Effector memory CD8-positive, alpha-beta T cell (primary cell): ENCODE results near the gene HSPB7.

Source experiments
- ATAC-seq: fragments of 150-1000 bp; cut with Tn5 transposase; replicated peaks from 2 replicates; pipeline ENCODE4 v1.10.0; 2021; ENCODE audit warnings: mild to moderate bottlenecking, moderate library complexity
- DNase-seq, 3 experiments: peaks; one replicate each; pipeline ENCODE4 v3.0.0; 2021
- H3K27ac Mint-ChIP-seq, 2 donors: one replicate each; pipeline ENCODE4 v1.8.0; 2022; ENCODE audit warnings: mild to moderate bottlenecking in 2 of 2, mixed read lengths in 2 of 2, moderate library complexity in 2 of 2
- H3K27me3 Mint-ChIP-seq, 2 donors: one replicate each; pipeline ENCODE4 v1.8.0; 2022; ENCODE audit warnings: mixed read lengths in 2 of 2
- H3K36me3 Mint-ChIP-seq: one replicate; pipeline ENCODE4 v1.8.0; 2022; ENCODE audit warnings: mild to moderate bottlenecking, moderate library complexity, mixed read lengths; ENCODE audit not compliant: insufficient read depth
- H3K4me1 Mint-ChIP-seq, 2 donors: one replicate each; pipeline ENCODE4 v1.8.0; 2022; ENCODE audit warnings: low read depth in 2 of 2, mixed read lengths in 2 of 2
- H3K4me3 Mint-ChIP-seq, 2 donors: one replicate each; pipeline ENCODE4 v1.8.0; 2022; ENCODE audit warnings: mild to moderate bottlenecking in 2 of 2, mixed read lengths in 2 of 2, moderate library complexity in 2 of 2
- H3K9me3 Mint-ChIP-seq, 2 donors: one replicate each; pipeline ENCODE4 v1.8.0; 2022; ENCODE audit warnings: mixed read lengths in 2 of 2

Gene HSPB7

GRCh38 chr1:16014509-16015482 lies 3.0 kb downstream of the HSPB7 start:
- DNase-seq (no peak), ATAC-seq (no peak)
- Mint-ChIP-seq H3K36me3 (no peaks in the 10 kb centered on the region), H3K27me3 (peaks cover 33 to 53% of the 10 kb centered on the region in 2 donors), H3K27ac (peak overlapping the region in 1 of 2 donors; percentile 41), H3K4me1 (peaks cover 4 to 5% of the 10 kb centered on the region in 2 donors), H3K9me3 (no peaks in the 10 kb centered on the region), H3K4me3 (no peak overlapping the region)

DNA sequence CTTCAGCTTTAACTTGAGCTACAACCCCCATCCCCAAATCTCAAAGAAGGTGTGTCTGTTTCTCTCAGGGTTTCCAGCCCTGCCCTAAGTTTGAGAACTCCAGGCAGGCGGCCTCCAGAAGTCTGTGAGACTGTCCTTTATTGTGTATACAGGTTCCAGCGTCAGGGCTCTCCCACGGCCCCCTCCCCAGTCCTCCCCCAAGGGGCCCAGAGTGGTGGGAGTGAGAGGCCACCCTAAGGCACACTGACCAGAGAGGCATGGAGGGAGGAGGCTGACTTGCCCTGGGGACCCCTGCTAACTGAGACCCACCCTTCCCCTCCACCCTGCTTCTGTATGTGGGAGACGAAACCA lies 4.0 kb downstream of the HSPB7 start:
- no peaks in the 10 kb centered on the region for H3K9me3 Mint-ChIP-seq
- no peaks in the 10 kb centered on the region for H3K36me3 Mint-ChIP-seq
- H3K27ac Mint-ChIP-seq = peak overlapping the region in 1 of 2 donors; percentile 64
- peaks cover 4 to 5% of the 10 kb centered on the region in 2 donors for H3K4me1 Mint-ChIP-seq
- H3K4me3 Mint-ChIP-seq = no peak overlapping the region
- ATAC-seq = no peak
- no peak for DNase-seq
- H3K27me3 Mint-ChIP-seq = peaks cover 33 to 50% of the 10 kb centered on the region in 2 donors

- Mint-ChIP-seq H3K4me1 (peaks cover 4 to 5% of the 10 kb centered on the region in 2 donors), H3K36me3 (no peaks in the 10 kb centered on the region), H3K27me3 (peaks cover 33 to 50% of the 10 kb centered on the region in 2 donors), H3K27ac (peak overlapping the region in 1 of 2 donors; percentile 64), H3K4me3 (no peak overlapping the region), H3K9me3 (no peaks in the 10 kb centered on the region)
- ATAC-seq = peak; percentile 58
- DNase-seq = no peak
Measured at GRCh38 chr1:16013220-16013907, 4.5 kb downstream of the HSPB7 start.

- H3K4me3 Mint-ChIP-seq = peak overlapping the region in 1 of 2 donors; percentile 36
- ATAC-seq (peak; percentile 51), DNase-seq (no peak)
- no peaks in the 10 kb centered on the region for H3K36me3 Mint-ChIP-seq
- no peak overlapping the region for H3K27ac Mint-ChIP-seq
- peaks cover 4 to 5% of the 10 kb centered on the region in 2 donors for H3K4me1 Mint-ChIP-seq
- H3K9me3 Mint-ChIP-seq = no peaks in the 10 kb centered on the region
- peaks cover 33 to 50% of the 10 kb centered on the region in 2 donors for H3K27me3 Mint-ChIP-seq
Measured at GRCh38 chr1:16012590-16013219, 5.1 kb downstream of the HSPB7 start.

DNA sequence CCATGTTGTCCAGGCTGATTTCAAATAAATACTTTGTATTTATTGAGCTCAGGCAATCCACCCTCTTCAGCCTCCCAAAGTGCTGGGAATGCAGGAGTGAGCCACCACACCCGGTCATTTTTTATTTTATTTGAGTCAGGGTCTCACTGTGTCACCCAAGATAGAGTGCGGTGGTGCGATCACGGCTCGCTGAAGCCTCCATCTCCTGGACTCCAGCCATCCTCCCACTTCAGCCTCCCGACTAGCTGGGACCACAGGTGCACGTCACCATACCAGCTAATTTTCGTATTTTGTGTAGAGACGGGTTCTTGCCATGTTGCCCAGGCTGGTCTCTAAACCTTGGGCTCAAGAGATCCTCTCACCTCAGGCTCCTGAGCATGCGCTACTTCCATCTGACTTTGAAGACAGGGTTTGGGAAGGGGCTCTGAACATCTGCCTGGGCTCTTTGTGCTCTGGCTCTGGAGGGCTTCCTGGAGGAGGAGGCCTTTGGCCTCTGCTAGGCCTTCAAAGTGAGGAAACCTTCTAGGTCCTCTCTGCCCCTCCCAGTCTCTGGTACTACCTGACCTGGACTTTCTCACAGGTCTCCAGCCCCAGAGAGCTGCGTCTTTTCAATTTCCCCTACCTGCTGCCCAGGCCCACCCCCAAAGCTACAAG lies 5.8 kb downstream of the HSPB7 start:
- Mint-ChIP-seq H3K27me3 (peaks cover 33 to 50% of the 10 kb centered on the region in 2 donors), H3K27ac (no peak overlapping the region), H3K9me3 (no peaks in the 10 kb centered on the region), H3K4me3 (peak overlapping the region in 1 of 2 donors; percentile 36), H3K36me3 (no peaks in the 10 kb centered on the region), H3K4me1 (peaks cover 4 to 5% of the 10 kb centered on the region in 2 donors)
- no peak for DNase-seq
- ATAC-seq = no peak

- H3K27ac Mint-ChIP-seq = no peak overlapping the region
- peaks cover 31 to 55% of the 10 kb centered on the region in 2 donors for H3K27me3 Mint-ChIP-seq
- ATAC-seq (no peak), DNase-seq (no peak)
- no peak overlapping the region for H3K4me3 Mint-ChIP-seq
- H3K36me3 Mint-ChIP-seq = no peaks in the 10 kb centered on the region
- peaks cover 6 to 9% of the 10 kb centered on the region in 2 donors for H3K4me1 Mint-ChIP-seq
- no peaks in the 10 kb centered on the region for H3K9me3 Mint-ChIP-seq
Measured at GRCh38 chr1:16010837-16011236, 7.0 kb downstream of the HSPB7 start.

DNA sequence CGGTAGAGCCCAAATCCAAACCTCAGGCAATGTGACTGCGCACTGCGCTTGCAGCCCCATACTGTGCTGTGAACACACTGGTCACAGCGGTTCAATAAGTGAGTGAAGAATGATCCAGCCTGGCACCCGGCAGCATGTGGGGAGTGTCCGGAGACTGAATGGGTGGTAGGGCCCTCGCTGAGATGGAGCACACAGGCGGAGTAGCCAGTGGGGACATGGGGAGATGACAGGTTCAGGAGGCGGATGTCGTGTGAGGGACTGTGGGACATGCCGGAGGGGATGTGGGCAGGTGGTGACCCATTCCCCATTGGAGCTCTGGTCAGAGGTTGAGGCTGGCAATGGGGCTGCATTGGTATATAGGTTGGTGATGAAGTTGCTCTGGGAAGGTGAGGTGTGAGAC lies 8.2 kb downstream of the HSPB7 start:
- no peak for DNase-seq
- no peak for ATAC-seq
- Mint-ChIP-seq H3K27me3 (peaks cover 19 to 44% of the 10 kb centered on the region in 2 donors), H3K4me3 (no peak overlapping the region), H3K9me3 (no peaks in the 10 kb centered on the region), H3K4me1 (peaks cover 6 to 9% of the 10 kb centered on the region in 2 donors), H3K36me3 (no peaks in the 10 kb centered on the region), H3K27ac (no peak overlapping the region)

DNA sequence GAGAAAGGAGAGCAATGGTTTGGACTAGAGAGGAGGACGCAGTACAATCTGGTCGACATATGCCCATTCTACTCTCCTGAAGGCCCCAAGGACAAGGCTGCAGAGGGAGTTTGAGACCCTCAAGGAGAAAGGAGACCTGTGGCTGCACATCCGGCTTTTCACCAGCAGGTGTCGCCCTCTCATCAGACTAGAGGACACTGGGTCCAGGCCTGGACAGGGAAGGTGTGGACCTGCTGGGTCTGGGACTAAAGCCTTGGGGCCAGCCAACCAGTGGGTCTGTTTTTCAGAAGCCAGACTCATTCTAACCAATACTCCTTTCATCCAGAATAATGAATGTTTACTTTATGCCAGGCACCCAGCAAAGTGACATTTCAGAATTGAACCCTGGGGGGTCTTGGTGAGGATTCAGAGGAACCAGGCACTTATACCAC lies 8.8 kb downstream of the HSPB7 start:
- H3K4me1 Mint-ChIP-seq = peaks cover 4 to 9% of the 10 kb centered on the region in 2 donors
- peak; percentile 71 to 78 (median 75) for DNase-seq
- no peaks in the 10 kb centered on the region for H3K9me3 Mint-ChIP-seq
- ATAC-seq = peak; percentile 59
- H3K4me3 Mint-ChIP-seq = no peak overlapping the region
- H3K27me3 Mint-ChIP-seq = peaks cover 13 to 37% of the 10 kb centered on the region in 2 donors
- H3K27ac Mint-ChIP-seq = no peak overlapping the region
- no peaks in the 10 kb centered on the region for H3K36me3 Mint-ChIP-seq

GRCh38 chr1:16007671-16008341 lies 10.0 kb downstream of the HSPB7 start:
- DNase-seq = no peak
- H3K36me3 Mint-ChIP-seq = no peaks in the 10 kb centered on the region
- H3K27ac Mint-ChIP-seq = no peak overlapping the region
- H3K27me3 Mint-ChIP-seq = peaks cover 6 to 28% of the 10 kb centered on the region in 2 donors
- peaks cover 3 to 9% of the 10 kb centered on the region in 2 donors for H3K4me1 Mint-ChIP-seq
- no peak for ATAC-seq
- no peaks in the 10 kb centered on the region for H3K9me3 Mint-ChIP-seq
- H3K4me3 Mint-ChIP-seq = no peak overlapping the region

GRCh38 chr1:16006552-16007485 lies 11.0 kb downstream of the HSPB7 start:
- DNase-seq (no peak), ATAC-seq (peak; percentile 49)
- no peaks in the 10 kb centered on the region for H3K36me3 Mint-ChIP-seq
- H3K4me3 Mint-ChIP-seq = no peak overlapping the region
- no peak overlapping the region for H3K27ac Mint-ChIP-seq
- H3K9me3 Mint-ChIP-seq = no peaks in the 10 kb centered on the region
- peaks cover 2 to 4% of the 10 kb centered on the region in 2 donors for H3K4me1 Mint-ChIP-seq
- H3K27me3 Mint-ChIP-seq = peaks cover 0 to 26% of the 10 kb centered on the region in 2 donors

- Mint-ChIP-seq H3K4me1 (peaks cover 2 to 4% of the 10 kb centered on the region in 2 donors), H3K9me3 (no peaks in the 10 kb centered on the region), H3K27ac (no peak overlapping the region), H3K36me3 (no peaks in the 10 kb centered on the region), H3K4me3 (no peak overlapping the region), H3K27me3 (peaks cover 0 to 29% of the 10 kb centered on the region in 2 donors)
- DNase-seq (no peak), ATAC-seq (no peak)
Measured at GRCh38 chr1:16006010-16006409, 11.8 kb downstream of the HSPB7 start.

GRCh38 chr1:16005597-16005996 lies 12.2 kb downstream of the HSPB7 start:
- DNase-seq (no peak), ATAC-seq (no peak)
- Mint-ChIP-seq H3K27me3 (peaks cover 0 to 33% of the 10 kb centered on the region in 2 donors), H3K27ac (no peak overlapping the region), H3K36me3 (no peaks in the 10 kb centered on the region), H3K4me3 (no peak overlapping the region), H3K9me3 (no peaks in the 10 kb centered on the region), H3K4me1 (peaks cover 2 to 4% of the 10 kb centered on the region in 2 donors)
